SK-N-SH treated with all-trans-retinoic acid at 6 μM for 48 hours (cell line): ENCODE data around the gene RHO.

Source experiments
- ARNTL ChIP-seq: fragments of 450-650 bp; formaldehyde crosslinking; IDR thresholded peaks from 2 replicates; pipeline ENCODE4 v1.5.0; 2020; ENCODE audit warnings: low read depth, mild to moderate bottlenecking, moderate library complexity, borderline replicate concordance
- CSDC2 ChIP-seq: fragments of 250-450 bp; sonication (Bioruptor Pico); IDR thresholded peaks from 2 replicates; pipeline ENCODE4 v1.5.0; 2020; ENCODE audit warnings: mild to moderate bottlenecking, moderate library complexity
- ESRRG ChIP-seq: fragments of 250-450 bp; sonication (Bioruptor Pico); IDR thresholded peaks from 2 replicates; pipeline ENCODE4 v1.6.1; 2021; ENCODE audit warnings: mild to moderate bottlenecking
- OSR1 ChIP-seq: fragments of 250-450 bp; sonication (Bioruptor Pico); IDR thresholded peaks from 2 replicates; pipeline ENCODE4 v1.8.0; 2022; ENCODE audit warnings: moderate library complexity, mild to moderate bottlenecking, inconsistent platforms
- POU6F1 ChIP-seq: fragments of 250-450 bp; sonication (Bioruptor Pico); IDR thresholded peaks from 2 replicates; pipeline ENCODE4 v1.8.0; 2021; ENCODE audit warnings: low read depth, mild to moderate bottlenecking, moderate library complexity, borderline replicate concordance
- ZC3H10 ChIP-seq: fragments of 250-450 bp; sonication (Bioruptor Pico); IDR thresholded peaks from 2 replicates; pipeline ENCODE4 v1.5.1; 2021; ENCODE audit warnings: mild to moderate bottlenecking, moderate library complexity
- ZFP3 ChIP-seq: fragments of 250-450 bp; sonication (Bioruptor Pico); IDR thresholded peaks from 2 replicates; pipeline ENCODE4 v1.5.0; 2020; ENCODE audit warnings: mild to moderate bottlenecking, moderate library complexity
- ZFP30 ChIP-seq: fragments of 450-650 bp; formaldehyde crosslinking; IDR thresholded peaks from 2 replicates; pipeline ENCODE4 v1.5.0; 2022; ENCODE audit warnings: mild to moderate bottlenecking, moderate library complexity
- ZNF565 ChIP-seq: fragments of 450-650 bp; formaldehyde crosslinking; conservative IDR thresholded peaks from 2 replicates; pipeline ENCODE4 v1.5.0; 2020; ENCODE audit warnings: low read depth, mild to moderate bottlenecking, moderate library complexity
- ZNF8 ChIP-seq: fragments of 450-650 bp; formaldehyde crosslinking; IDR thresholded peaks from 2 replicates; pipeline ENCODE4 v1.5.0; 2020; ENCODE audit warnings: mild to moderate bottlenecking, moderate library complexity
- TF ChIP-seq, protein P1 (sequence below): fragments of 250-450 bp; sonication (Bioruptor Pico); IDR thresholded peaks from 2 replicates; pipeline ENCODE4 v1.8.0; 2020; ENCODE audit warnings: mild to moderate bottlenecking, moderate library complexity, borderline replicate concordance
- TF ChIP-seq, protein P2 (sequence below): fragments of 250-450 bp; sonication (Bioruptor Pico); IDR thresholded peaks from 2 replicates; pipeline ENCODE4 v1.5.1; 2020; ENCODE audit warnings: low read depth, mild to moderate bottlenecking, moderate library complexity

- TF ChIP-seq ZFP3 (CRISPR knock-in tag) (no peak), CSDC2 (CRISPR knock-in tag) (no peak), OSR1 (CRISPR knock-in tag) (no peak), POU6F1 (no peak), ARNTL (CRISPR knock-in tag) (no peak), ESRRG (CRISPR knock-in tag) (no peak), ZNF8 (CRISPR knock-in tag) (no peak), ZNF565 (CRISPR knock-in tag) (no peak), ZFP30 (CRISPR knock-in tag) (no peak), ZC3H10 (CRISPR knock-in tag) (no peak)
- TF ChIP-seq, protein P1, sequence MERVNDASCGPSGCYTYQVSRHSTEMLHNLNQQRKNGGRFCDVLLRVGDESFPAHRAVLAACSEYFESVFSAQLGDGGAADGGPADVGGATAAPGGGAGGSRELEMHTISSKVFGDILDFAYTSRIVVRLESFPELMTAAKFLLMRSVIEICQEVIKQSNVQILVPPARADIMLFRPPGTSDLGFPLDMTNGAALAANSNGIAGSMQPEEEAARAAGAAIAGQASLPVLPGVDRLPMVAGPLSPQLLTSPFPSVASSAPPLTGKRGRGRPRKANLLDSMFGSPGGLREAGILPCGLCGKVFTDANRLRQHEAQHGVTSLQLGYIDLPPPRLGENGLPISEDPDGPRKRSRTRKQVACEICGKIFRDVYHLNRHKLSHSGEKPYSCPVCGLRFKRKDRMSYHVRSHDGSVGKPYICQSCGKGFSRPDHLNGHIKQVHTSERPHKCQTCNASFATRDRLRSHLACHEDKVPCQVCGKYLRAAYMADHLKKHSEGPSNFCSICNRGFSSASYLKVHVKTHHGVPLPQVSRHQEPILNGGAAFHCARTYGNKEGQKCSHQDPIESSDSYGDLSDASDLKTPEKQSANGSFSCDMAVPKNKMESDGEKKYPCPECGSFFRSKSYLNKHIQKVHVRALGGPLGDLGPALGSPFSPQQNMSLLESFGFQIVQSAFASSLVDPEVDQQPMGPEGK (CRISPR knock-in tag), result no peak
- TF ChIP-seq, protein P2, sequence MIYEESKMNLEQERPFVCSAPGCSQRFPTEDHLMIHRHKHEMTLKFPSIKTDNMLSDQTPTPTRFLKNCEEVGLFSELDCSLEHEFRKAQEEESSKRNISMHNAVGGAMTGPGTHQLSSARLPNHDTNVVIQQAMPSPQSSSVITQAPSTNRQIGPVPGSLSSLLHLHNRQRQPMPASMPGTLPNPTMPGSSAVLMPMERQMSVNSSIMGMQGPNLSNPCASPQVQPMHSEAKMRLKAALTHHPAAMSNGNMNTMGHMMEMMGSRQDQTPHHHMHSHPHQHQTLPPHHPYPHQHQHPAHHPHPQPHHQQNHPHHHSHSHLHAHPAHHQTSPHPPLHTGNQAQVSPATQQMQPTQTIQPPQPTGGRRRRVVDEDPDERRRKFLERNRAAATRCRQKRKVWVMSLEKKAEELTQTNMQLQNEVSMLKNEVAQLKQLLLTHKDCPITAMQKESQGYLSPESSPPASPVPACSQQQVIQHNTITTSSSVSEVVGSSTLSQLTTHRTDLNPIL (CRISPR knock-in tag), result no peak
Measured at GRCh38 chr3:129547241-129547640, 18.8 kb downstream of the RHO start.
